SH-SY5Y (cell line): ENCODE results near the gene MGMT.

Experiments
- GATA2 ChIP-seq: IDR thresholded peaks from 2 replicates; pipeline ENCODE4 v1.6.1; 2011; ENCODE audit warnings: mild to moderate bottlenecking, low read depth, low read length
- GATA3 ChIP-seq: IDR thresholded peaks from 2 replicates; pipeline ENCODE4 v1.6.1; 2011; ENCODE audit warnings: low read depth, mild to moderate bottlenecking, low read length, moderate library complexity

- TF ChIP-seq GATA3 = no peak
- no peak for TF ChIP-seq GATA2
Measured at GRCh38 chr10:129459762-129460539, 7.1 kb upstream of the MGMT start.
